ENCODE measurements around the gene MATN1. TPM values are rescaled to one million over a fixed set of nuclear protein-coding genes. Genes with fewer than 3 reads are reported as not detected.

MATN1 gene
- total RNA-seq, 6 experiments from 2014 or later = 0.06 TPM; not detected in 5

DNA sequence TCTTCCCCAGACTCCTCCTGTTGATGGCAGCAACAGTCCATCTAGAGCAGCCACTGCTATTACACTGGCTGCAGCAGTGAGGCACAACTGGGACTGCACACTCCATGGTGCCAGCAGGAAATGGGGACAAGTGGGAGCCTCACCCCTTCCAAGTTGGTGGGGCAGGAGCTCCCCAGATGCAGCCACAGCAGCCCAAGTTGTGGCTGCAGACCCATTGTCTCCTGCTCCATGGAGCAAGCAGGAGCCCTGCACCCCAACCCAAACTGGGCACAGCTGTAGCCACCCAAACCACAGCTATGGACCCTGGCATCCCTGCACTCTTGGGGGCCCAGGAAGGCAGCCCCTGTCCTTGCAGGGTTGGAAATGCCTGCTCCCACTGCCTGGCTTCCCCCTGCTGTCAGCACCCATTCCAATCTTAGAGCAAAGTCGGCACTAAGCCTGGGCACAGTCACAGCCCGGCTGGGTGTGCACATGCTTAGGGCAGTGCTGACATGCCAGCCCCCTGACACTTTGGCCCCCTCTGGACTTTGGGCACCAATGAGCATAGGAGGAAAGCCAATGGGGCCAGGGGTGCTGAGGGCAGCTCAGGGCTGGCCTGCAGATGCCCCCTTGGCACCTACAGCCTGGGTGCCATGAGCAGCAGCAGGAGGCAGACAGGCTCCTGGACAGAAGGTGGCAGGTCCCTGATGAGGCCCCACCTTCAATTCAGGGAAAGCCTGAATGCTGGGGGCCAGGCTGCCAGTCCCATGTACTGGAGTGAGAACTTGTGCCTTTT is 44.0 kb downstream of the MATN1 start:
- H3K9me3 Mint-ChIP-seq = no peaks in the 10 kb centered on the region; the same call in 1 of the 2 replicates

DNA sequence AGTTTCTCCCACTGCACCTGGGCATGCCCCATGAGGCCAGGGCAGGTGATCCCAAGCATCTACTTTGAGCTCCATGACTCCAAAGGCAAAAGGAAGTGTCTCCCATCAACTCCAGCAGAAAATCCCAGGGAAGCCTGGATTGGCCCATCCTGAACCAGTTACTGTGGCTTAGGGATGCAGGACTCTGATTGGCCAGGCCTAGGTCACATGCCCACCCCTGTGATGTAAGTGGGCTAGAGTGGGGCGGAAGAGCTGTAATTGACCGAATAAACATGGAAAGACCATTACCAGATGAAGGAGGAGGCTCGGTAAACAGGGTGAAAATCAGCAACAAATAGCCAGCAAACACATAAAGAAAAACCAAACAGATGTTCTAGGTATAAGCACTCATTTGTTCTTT is 45.2 kb downstream of the MATN1 start:
- Mint-ChIP-seq H3K36me3 (ENCODE audit: low read depth) (peaks cover 9% of the 10 kb centered on the region), H3K27me3 (ENCODE audit: insufficient read depth) (peaks cover 20% of the 10 kb centered on the region), H3K27ac (no peak overlapping the region), H3K9me3 (peaks cover 9% of the 10 kb centered on the region), H3K4me3 (no peak overlapping the region), H3K4me1 (ENCODE audit: low read depth) (peaks cover 16% of the 10 kb centered on the region)
- DNase-seq = no peak
- TF ChIP-seq, protein P1, sequence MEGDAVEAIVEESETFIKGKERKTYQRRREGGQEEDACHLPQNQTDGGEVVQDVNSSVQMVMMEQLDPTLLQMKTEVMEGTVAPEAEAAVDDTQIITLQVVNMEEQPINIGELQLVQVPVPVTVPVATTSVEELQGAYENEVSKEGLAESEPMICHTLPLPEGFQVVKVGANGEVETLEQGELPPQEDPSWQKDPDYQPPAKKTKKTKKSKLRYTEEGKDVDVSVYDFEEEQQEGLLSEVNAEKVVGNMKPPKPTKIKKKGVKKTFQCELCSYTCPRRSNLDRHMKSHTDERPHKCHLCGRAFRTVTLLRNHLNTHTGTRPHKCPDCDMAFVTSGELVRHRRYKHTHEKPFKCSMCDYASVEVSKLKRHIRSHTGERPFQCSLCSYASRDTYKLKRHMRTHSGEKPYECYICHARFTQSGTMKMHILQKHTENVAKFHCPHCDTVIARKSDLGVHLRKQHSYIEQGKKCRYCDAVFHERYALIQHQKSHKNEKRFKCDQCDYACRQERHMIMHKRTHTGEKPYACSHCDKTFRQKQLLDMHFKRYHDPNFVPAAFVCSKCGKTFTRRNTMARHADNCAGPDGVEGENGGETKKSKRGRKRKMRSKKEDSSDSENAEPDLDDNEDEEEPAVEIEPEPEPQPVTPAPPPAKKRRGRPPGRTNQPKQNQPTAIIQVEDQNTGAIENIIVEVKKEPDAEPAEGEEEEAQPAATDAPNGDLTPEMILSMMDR (IDR thresholded peaks at IDR 0.05) = no peak

More for the DNA sequence above, 44.0 kb downstream of the MATN1 start:
- peaks cover 16% of the 10 kb centered on the region for H3K4me1 Mint-ChIP-seq (ENCODE audit: low read depth)
- no peak overlapping the region for H3K27ac Mint-ChIP-seq
- DNase-seq = no peak
- H3K36me3 Mint-ChIP-seq (ENCODE audit: low read depth) = no peaks in the 10 kb centered on the region
- H3K4me3 Mint-ChIP-seq = no peak overlapping the region
- H3K27me3 Mint-ChIP-seq (ENCODE audit: insufficient read depth) = peaks cover 30% of the 10 kb centered on the region
- TF ChIP-seq, protein P1 (IDR thresholded peaks at IDR 0.05) = no peak

DNA sequence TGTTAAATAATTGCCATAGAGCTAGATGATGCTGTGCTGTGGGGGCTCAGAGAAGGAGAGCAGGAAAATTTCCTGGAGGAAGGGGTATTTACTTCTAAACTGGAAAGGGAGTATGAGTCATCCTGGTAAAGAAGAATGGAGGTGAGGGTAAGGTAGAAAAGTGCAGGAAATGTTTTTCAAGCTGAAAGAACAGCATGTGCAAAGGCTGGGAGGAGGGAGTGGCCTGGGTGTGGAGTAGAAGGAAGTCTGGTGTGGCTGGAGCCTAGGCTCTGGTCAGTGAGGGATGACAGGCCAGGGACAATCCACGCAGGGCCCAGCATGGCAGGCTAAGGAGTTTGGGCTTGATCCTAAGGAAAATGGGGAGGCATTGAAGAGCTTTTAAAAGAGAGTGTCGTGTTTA is 45.9 kb downstream of the MATN1 start:
- Mint-ChIP-seq H3K4me1 (ENCODE audit: low read depth) (peaks cover 22% of the 10 kb centered on the region), H3K36me3 (ENCODE audit: low read depth) (peaks cover 9% of the 10 kb centered on the region), H3K27ac (no peak overlapping the region), H3K27me3 (ENCODE audit: insufficient read depth) (peaks cover 13% of the 10 kb centered on the region), H3K4me3 (no peak overlapping the region), H3K9me3 (peaks cover 9% of the 10 kb centered on the region)
- TF ChIP-seq, protein P1 (IDR thresholded peaks at IDR 0.05) = no peak
- DNase-seq = no peak

DNA sequence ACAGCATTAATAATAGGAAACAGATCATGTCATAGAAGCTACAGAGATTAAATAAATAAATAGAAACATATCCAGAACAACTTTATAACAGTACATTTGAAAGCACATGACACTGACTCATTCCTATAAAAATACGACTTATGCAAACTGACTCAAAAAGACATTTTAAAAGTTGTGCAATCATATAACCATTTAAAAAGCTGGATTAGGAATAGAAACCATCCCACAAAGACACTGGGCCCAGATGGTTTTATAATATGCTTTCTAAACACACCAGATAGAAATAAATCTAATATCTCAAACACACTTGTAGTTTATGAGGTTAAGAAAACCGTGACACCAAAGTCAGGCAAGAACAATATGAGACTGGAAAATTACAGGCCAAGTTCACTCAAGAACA is 47.6 kb downstream of the MATN1 start:
- peaks cover 30% of the 10 kb centered on the region for H3K4me1 Mint-ChIP-seq (ENCODE audit: low read depth)
- H3K27me3 Mint-ChIP-seq (ENCODE audit: insufficient read depth) = peaks cover 3% of the 10 kb centered on the region
- H3K4me3 Mint-ChIP-seq = peak overlapping the region; percentile 38
- TF ChIP-seq, protein P1 (IDR thresholded peaks at IDR 0.05) = no peak
- H3K27ac Mint-ChIP-seq = peak overlapping the region; percentile 63
- peak; percentile 81 for DNase-seq
- H3K9me3 Mint-ChIP-seq = peaks cover 9% of the 10 kb centered on the region
- H3K36me3 Mint-ChIP-seq (ENCODE audit: low read depth) = peaks cover 9% of the 10 kb centered on the region

DNA sequence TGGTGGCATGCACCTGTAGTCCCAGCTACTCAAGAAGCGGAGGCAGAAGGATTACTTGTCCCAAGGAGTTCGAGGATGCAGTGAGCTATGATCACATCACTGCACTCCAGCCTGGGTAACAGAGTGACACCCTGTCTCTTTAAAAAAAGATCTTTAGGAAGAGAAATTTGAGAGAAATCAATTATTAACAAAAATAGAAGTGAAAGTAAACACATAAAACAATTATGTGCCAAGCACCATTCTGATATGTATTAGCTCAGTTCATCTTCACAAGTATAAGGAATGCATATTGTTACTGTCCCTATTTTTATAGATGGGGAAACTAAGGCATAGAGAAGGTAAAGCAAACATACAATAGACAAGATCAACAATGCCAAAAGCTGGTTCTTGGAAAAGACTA is 48.1 kb downstream of the MATN1 start:
- peak overlapping the region; percentile 63 for H3K27ac Mint-ChIP-seq
- H3K4me1 Mint-ChIP-seq (ENCODE audit: low read depth) = peaks cover 34% of the 10 kb centered on the region
- H3K9me3 Mint-ChIP-seq = peaks cover 9% of the 10 kb centered on the region
- TF ChIP-seq, protein P1 (IDR thresholded peaks at IDR 0.05) = no peak
- peak overlapping the region; percentile 38 for H3K4me3 Mint-ChIP-seq
- peaks cover 9% of the 10 kb centered on the region for H3K36me3 Mint-ChIP-seq (ENCODE audit: low read depth)
- no peak for DNase-seq
- H3K27me3 Mint-ChIP-seq (ENCODE audit: insufficient read depth) = peaks cover 3% of the 10 kb centered on the region

Measured in HFFc6 (cell line).